ENCODE measurements around the gene ADPRM.
"Not testable (repeated sequence)": the region's sequence is repeated elsewhere in the genome, so short reads cannot be mapped to it uniquely, and the experiment has no call there.

ADPRM gene

GRCh38 chr17:10697092-10698081 lies at the start of gene ADPRM, which contains the start of gene SCO1:
Gene ADPRM, plus strand, starts transcription at chr17:10697594. Its CDS starts 7,333 bp downstream, at chr17:10704927.
Gene SCO1, minus strand, starts transcription at chr17:10697533. Its CDS starts 26 bp downstream, at chr17:10697507.
- peak; percentile 96 for DNase-seq (ENCODE audit: low spot score)

- DNase-seq (ENCODE audit: low spot score), result no peak
Observed at GRCh38 chr17:10648381-10648780, 49.0 kb upstream of the ADPRM start.

- DNase-seq (ENCODE audit: low spot score), result peak; percentile 14
Observed at GRCh38 chr17:10648956-10649355, 48.4 kb upstream of the ADPRM start.

- no peak for DNase-seq (ENCODE audit: low spot score)
Observed at GRCh38 chr17:10649602-10650001, 47.8 kb upstream of the ADPRM start.

- DNase-seq (ENCODE audit: low spot score), result no peak
Observed at GRCh38 chr17:10651927-10652326, 45.5 kb upstream of the ADPRM start.

GRCh38 chr17:10652984-10653659 lies 44.3 kb upstream of the ADPRM start:
- no peak for DNase-seq (ENCODE audit: low spot score)

GRCh38 chr17:10653987-10654386 lies 43.4 kb upstream of the ADPRM start:
- DNase-seq (ENCODE audit: low spot score), result no peak

- no peak for DNase-seq (ENCODE audit: low spot score)
Observed at GRCh38 chr17:10657148-10657547, 40.2 kb upstream of the ADPRM start, which contains the start of gene MYH3. Gene MYH3, minus strand, starts transcription at chr17:10657309. Its CDS starts 2,245 bp downstream, at chr17:10655064.

- no peak for DNase-seq (ENCODE audit: low spot score)
Observed at GRCh38 chr17:10657879-10658278, 39.5 kb upstream of the ADPRM start.

GRCh38 chr17:10661437-10661836 lies 36.0 kb upstream of the ADPRM start:
- no peak for DNase-seq (ENCODE audit: low spot score)

- no peak for DNase-seq (ENCODE audit: low spot score)
Observed at GRCh38 chr17:10663231-10663630, 34.2 kb upstream of the ADPRM start.

- no peak for DNase-seq (ENCODE audit: low spot score)
Observed at GRCh38 chr17:10664571-10664970, 32.8 kb upstream of the ADPRM start.

- no peak for DNase-seq (ENCODE audit: low spot score)
Observed at GRCh38 chr17:10666906-10667305, 30.5 kb upstream of the ADPRM start.

- DNase-seq (ENCODE audit: low spot score), result peak; percentile 66
Observed at GRCh38 chr17:10668775-10669174, 28.6 kb upstream of the ADPRM start.

- no peak for DNase-seq (ENCODE audit: low spot score)
Observed at GRCh38 chr17:10673312-10673711, 24.1 kb upstream of the ADPRM start.

- no peak for DNase-seq (ENCODE audit: low spot score)
Observed at GRCh38 chr17:10674704-10675103, 22.7 kb upstream of the ADPRM start.

- DNase-seq (ENCODE audit: low spot score), result peak; percentile 79
Observed at GRCh38 chr17:10681866-10682446, 15.4 kb upstream of the ADPRM start.

- peak; percentile 16 for DNase-seq (ENCODE audit: low spot score)
Observed at GRCh38 chr17:10683853-10684252, 13.5 kb upstream of the ADPRM start.

GRCh38 chr17:10687499-10687898 lies 9.9 kb upstream of the ADPRM start:
- DNase-seq (ENCODE audit: low spot score), result no peak

GRCh38 chr17:10695875-10696407 lies 1.5 kb upstream of the ADPRM start:
- not testable (repeated sequence) for DNase-seq (ENCODE audit: low spot score)

GRCh38 chr17:10698096-10698818 lies 863 bp downstream of the ADPRM start:
- peak; percentile 42 for DNase-seq (ENCODE audit: low spot score)

Measured in GM03348 (cell line).